GM19468 (cell line): Measurements from ENCODE around the gene TRIM2.

Experiments used
- ATAC-seq: cut with Tn5 transposase; IDR thresholded peaks from one replicate; pipeline ENCODE4 v1.9.1; 2021; ENCODE audit warnings: mild to moderate bottlenecking, moderate library complexity, moderate number of reproducible peaks; ENCODE audit not compliant: unreplicated experiment; ENCODE audit errors: extremely low read depth

TRIM2 gene

DNA sequence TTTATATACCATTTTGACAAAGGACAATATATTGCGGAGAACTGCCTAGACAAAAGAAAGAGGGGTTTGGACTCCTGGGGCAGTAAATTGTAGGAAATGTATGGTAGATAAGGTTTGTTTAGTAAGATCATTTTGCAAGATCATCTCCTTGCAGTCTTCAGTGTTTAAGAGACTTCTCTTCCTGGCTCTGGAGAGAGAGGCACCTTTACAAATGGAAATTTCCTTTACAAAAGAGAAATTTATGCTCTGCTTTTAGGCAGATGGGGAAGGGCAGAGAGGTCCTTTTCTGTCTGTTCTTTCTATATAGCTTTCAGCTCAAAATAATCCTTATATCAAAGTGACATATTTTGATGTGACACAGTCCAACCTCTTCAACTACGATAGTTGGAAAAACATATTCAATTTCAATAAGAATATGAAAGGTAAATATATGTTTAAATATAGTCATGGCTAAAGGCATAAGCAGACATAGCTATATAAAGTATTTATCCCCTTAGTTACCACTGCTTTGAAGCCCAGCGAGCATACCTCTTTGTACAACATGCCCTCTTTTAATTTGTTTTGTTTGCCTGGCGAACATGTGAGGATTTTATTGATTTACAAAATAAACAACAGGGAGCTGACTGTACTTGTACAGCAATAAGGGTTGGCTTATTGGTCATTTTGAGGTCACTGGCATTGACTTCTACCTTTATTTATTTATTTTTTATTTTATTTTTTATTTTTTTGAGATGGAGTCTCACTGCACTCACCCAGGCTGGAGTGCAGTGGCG lies 65.2 kb downstream of the TRIM2 start:
- ATAC-seq: no peak

DNA sequence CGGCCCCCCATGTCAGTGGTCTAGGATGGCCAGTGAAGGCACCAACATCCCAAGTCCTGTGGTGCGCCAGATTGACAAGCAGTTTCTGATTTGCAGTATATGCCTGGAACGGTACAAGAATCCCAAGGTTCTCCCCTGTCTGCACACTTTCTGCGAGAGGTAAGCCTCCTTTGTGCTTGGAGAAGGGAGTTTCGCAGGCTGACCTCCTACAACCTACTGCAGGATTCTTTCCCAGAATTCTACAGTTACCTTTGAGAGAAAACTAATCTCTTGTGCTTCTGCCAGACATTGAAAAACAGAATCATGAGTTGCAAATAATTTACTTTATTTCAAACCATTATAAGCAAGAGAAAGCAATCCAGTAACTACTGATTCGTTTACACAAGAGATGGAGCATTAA lies 66.1 kb downstream of the TRIM2 start:
- no peak for ATAC-seq

DNA sequence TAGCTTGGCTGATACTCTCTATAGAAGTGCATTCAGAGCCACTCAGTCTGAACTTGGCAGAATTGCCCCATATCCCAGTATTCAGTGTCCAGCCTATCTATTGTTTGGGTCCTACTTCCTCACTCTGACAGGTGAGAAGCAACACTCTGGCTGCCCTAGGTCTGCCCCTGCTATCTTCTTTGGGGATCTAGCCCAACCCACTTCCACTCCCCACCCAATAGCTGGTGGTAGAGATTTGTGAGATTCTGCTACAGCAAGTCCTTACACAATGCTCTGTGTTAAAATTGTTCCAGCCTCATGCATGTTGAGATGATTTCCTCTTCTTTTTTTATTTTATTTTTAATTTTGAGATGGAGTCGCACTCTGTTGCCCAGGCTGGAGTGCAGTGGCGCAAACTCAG lies 67.6 kb downstream of the TRIM2 start:
- ATAC-seq: no peak

DNA sequence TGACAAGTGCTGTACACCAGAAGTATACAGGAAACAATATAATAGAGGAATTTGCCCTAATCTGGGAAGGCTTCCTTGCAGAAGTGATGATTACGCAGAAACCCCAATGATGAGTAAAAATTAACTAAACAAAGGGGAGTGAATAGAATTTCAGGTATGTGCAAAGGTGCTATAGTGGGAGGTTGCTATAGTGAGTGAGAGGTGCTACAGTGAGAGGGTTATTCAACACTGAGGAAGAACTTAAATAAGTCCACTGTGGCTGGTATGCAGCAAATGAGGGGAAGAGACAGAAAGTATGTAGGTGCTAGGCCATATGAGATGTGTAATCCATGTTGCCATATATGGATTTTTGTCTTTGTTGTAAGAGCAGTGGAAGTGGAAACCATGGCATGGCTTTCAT lies 69.5 kb downstream of the TRIM2 start:
- ATAC-seq: no peak

DNA sequence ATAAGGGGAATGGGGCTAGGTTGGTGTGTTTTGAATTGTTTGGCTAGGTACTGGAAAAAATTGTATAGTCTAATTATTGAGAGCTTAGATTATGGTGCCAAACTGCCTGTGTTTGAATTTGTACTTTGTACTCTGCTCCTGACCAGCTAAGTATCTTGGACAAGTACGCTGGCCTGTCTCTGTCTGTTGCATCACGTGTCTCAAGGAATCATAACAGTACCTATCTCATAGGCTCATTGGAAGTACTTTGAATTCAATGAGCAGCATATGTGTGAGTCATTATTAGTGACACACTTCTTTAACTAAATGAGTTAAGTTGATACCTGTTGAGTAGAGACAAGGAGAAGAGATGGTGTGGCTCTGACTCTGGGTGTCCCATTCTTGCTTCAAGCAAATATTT lies 70.7 kb downstream of the TRIM2 start:
- no peak for ATAC-seq

DNA sequence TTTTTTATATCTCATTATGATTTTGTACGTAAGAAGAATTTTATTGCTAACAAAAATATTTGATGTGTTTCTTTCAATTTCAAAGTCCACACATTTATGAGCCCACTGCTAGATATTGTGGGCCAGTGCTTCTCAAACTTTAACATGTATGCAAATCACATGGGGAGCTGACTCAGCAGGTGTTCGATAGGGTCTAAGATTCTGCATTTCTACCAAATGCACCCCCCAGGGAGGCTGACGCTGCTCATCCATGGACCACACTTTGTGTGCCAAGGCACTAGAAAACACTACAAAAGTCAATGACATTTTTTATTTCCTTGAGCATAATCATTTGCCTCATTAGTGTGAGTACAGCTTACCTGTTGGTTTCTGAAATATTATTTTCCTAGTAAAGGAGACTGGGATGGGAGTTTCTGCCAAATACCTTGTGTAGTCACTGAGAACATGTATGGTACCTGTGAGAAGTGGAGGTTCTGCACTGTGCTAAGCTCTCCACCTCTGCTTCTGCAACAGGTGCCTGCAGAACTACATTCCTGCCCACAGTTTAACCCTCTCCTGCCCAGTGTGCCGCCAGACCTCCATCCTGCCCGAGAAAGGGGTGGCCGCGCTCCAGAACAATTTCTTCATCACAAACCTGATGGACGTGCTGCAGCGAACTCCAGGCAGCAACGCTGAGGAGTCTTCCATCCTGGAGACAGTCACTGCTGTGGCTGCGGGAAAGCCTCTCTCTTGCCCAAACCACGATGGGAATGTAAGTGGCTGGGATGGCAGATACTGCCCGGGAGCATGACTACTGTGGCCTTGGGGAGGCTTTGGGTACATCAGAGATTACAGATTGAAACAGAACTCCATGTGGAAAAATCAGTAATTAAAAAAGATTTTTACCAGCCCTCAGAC lies 71.4 kb downstream of the TRIM2 start:
- no peak for ATAC-seq

DNA sequence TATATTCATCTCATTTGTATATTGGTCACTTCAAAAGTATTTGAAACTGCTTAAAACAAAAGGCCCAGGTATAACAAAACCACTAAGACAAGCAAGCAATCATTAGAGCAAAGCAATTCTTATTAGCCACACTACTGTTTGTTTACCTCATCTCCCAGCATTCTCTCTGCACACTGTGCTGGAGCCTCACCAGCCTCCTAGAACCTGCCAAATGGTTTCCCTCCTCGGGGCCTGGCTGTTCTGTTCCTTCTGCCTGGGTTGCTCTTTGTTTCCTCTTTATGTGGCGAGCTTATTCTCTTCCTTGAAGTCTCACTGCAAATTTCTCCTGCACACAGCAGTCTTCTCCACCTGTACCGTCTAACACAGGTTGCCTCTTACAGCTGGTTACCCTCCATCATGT lies 72.7 kb downstream of the TRIM2 start:
- no peak for ATAC-seq

DNA sequence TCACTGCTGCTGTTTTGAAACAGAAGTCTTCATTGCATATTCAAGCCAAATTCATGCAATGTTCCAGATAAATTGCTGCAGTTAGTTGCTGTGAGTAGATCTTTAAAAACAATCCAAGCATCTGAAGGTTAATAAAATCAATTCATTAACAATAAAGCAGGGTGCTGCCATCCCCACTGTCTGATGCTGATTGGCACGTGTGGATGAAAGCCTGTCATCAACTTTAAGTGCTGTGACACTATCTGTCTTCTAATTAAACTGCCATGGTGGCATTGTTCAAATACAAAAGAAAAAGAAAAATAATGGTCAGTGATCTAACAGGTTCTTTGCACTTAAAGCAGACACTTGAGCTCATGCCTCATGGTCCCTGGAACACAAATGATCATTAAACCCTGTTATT lies 77.2 kb downstream of the TRIM2 start:
- ATAC-seq: no peak

DNA sequence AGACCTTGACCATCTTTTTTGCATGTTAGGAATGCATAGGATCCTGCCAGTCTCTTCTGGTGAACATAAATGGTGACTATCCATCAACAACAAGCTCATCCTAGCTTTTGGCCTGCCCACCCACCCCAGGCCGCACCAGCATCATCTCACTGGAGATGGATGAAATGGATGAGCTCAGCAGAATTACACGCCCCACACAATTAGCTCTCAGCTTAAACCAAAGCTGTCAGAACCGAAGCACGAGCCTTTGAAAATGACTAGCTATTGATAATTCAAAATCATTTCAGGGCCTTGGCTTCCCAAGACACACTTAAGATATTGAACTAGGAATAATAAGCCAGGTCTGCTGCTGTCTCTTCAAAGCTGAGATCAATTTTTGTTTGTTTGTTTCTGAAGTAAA lies 77.8 kb downstream of the TRIM2 start:
- ATAC-seq: no peak

DNA sequence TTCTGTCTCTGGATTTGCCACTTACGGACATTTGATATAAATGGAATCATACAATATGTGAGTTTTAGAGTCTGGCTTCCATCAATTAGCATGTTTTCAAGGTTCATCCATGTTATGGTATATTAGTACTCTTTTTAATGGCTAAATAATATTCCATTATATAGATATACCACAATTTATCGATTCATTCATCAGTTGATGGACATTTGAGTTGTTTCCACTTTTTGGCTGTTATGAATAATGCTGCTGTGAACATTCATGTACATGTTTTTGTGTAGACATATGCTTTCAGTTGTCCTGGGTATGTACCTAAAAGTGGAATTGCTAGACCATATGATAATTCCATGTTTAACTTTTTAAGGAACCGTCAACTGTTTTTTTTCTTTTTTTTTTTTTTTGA lies 79.0 kb downstream of the TRIM2 start:
- ATAC-seq: no peak

DNA sequence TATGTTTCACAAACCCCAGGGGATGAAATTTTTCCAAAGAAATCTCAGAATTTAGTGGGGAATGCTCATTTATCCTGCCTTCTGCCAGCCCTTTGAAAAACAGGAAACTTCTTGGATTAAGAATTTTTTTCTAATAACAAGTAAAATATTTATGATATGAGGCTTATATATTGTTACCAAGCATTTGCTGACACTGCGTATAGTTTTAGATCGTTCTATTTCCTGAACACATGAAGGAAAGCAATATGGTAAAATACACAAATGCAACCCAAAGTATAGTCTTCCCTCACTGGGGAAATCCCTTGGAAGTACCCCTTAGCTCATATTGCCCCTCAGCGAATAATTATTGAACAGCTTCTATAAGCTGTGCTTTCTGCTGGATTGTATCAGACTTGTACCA lies 85.9 kb downstream of the TRIM2 start:
- no peak for ATAC-seq

DNA sequence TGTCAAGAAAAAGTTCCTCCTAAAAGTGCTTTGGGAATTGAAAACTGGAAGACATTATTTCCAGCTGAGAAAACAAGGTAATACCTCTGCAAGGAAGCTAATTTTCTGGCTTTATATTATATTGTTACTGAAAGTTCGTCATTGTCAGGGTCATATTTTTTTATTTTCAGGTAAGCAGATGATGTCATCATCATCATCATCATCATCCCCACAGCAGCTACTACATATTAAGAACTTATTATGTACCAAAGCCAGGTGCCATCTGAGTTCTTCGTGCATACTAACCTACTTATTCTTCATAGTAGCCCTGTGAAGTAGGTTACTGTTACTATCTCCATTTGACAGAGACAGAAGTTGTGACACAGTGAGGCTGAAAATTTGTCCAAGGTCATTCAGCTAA lies 87.3 kb downstream of the TRIM2 start:
- no peak for ATAC-seq

DNA sequence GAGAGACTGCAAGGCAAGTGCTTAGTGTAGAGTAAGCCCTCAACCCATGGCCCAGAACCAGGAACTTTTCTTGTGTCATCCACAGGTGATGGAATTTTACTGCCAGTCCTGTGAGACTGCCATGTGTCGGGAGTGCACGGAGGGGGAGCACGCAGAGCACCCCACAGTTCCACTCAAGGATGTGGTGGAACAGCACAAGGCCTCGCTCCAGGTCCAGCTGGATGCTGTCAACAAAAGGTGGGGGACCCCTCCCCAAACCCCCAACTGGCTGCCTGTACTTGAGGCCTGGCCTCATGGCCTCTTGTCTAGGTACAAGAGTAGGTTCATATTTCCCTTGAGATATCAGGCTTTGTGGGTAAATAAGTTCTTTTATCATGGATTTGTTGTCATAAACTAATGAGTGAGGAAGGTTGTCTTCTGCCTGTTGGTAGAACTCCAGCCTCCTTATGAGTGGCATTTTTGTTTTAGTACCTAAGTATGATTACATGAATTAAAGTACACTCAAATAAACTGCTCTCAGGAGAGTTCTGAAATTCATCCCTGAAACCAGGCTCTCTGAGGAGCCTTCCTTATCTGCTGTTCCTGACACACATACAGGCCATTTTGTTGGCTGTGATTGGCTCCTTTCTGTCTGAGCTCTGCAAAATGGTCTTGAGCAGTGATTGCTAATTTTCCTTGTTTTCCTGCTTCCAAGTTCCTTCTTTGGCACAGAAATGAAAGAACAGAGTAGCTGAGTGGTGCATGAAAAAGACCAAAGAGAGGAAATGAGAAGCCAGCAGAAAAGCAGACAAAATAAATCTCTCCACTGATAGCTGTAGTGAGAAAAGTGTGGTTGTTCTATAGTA lies 88.9 kb downstream of the TRIM2 start:
- no peak for ATAC-seq

DNA sequence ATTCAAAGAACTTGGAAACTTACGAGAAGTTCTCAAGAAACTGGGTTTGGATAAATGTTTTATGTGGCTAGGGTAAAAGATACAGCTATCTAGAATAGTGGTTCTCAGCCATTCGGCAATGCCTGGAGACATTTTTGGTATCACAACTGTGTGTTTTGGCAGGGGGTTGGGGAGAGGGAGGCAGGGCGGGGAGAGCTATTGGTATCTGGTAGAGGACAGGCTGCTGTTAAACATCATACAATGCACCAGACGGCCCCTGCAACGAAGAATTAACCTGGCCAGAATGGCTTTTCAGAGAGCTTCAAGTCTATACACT lies 89.5 kb downstream of the TRIM2 start:
- no peak for ATAC-seq

DNA sequence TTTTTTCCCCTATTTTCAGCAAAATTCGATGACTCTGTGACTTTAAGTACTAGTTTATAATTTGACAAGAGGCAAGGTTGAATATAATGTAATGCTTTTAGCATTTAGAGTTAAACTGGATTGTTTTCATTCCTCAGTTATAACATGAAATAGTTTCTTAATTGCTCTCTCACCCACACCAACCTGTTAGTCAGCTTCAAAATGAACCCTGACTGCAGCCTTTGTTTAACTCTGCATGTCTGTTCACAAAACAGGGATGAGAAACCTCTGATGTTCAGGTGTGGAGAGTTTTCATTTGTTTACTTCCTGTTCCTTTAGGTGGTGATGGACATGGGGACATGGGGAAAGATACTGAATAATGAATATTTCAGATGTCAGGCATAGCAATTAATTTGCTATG lies 90.4 kb downstream of the TRIM2 start:
- no peak for ATAC-seq

DNA sequence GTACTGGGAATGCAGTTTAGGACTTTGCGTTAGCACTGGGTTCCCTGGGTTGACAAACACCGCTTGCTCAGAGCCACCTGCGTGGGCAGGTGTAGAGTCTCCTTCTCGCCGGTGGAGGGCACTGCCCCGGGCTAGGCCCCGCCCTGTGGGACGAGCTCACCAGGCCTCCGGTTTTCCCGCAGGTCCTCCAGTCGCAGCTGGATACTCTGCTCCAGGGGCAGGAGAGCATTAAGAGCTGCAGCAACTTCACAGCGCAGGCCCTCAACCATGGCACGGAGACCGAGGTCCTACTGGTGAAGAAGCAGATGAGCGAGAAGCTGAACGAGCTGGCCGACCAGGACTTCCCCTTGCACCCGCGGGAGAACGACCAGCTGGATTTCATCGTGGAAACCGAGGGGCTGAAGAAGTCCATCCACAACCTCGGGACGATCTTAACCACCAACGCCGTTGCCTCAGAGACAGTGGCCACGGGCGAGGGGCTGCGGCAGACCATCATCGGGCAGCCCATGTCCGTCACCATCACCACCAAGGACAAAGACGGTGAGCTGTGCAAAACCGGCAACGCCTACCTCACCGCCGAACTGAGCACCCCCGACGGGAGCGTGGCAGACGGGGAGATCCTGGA lies 91.0 kb downstream of the TRIM2 start:
- ATAC-seq: no peak

DNA sequence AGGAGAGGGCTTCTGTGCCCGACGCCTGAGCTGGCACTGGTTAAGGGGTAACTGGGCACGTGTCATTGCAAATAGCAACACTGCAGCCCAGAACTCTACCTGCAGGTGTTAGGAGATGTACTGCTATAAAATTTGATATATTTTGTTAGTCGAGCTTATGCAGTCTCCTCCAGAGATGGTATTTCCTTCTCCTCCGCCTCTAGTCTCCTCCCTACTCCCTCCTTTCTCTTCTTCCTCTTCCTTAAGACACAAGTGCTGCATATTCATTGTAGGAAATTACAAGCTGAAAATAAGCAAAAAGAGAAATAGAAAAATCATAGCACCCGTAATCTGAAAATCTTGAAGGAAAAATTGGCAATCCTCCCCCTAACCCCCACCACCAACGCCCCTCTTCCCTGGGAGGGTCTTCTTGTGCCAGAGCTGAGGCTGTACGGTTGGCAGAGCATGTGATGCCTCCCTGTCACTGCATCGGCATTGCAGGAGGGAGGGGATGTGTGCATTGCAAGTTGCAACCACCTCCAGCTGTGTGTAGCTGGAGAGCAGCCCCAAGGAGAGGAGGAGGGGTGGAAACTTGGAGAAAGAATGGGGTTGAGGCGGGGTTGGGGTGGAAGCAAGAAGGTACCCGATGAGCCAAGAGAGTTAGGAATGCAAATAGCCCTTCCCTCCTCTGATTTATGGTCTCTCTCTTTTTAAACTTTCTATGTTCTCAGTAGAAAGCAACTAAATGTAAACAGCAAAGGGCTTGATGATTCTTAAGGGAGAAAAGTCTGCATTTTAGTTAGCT lies 92.0 kb downstream of the TRIM2 start:
- no peak for ATAC-seq

DNA sequence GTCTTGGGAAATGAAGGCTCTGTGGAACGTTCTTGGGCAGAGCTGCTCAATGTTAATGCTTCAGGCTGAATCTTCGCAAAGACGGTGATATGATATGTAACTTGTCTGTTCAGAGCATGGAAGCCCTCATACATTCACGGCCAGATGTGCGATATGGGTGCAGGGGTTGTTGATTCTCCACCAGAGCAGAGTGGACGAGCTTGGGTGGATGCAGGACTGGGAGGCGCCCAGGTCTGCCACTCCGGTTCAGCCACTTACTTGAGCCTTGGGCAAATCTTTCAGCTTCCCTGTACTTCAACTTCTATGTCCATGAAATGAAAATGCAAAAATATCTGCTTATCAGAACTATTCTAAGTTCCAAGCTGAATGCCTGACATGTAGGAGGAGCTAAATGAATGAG lies 92.9 kb downstream of the TRIM2 start:
- ATAC-seq: no peak

DNA sequence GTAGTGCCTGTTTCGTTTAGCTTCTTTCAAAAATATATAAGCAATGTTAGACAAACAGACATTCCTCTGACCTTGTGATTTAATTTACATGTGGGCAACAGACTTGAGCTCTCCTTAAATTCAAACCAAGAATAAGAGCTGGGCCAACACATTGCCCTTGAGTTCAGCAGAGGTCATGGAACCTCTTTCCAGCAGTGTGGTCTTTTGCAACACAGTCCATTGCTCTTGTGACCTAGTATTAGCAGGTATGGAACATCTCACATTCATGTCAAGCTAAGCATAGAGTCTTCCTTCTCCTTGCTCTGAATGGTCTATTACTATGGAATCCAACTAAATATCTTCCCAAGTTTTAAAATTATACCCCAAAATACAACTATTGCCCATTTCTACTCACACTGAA lies 106.5 kb downstream of the TRIM2 start:
- no peak for ATAC-seq

DNA sequence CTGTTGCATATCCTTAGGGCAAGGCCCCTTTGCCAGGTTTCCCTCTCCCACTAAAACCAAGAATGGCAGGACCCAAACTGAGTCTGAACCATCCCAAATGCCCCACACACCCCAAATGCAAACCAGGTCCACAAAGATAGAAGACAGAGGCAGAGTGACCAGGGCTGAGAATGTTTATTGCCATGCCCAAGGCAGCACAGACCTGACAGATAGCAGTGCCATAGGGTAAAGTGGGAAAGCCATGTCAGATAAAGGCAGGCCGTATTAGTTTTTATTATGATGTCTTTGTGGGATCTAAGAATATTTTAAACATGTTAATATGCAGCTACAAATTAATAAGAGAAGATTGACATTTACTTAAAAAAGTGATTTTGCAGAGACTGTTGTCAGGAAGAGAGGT lies 110.7 kb downstream of the TRIM2 start:
- ATAC-seq: no peak
